ENCODE data around the gene CACHD1. TPM values are rescaled to one million over a fixed set of nuclear protein-coding genes. Genes with fewer than 3 reads are reported as not detected.

Gene CACHD1
- total RNA-seq, 1 experiment from 2014 or later: 8.4 TPM

- no peaks in the 10 kb centered on the region for H4K20me1 ChIP-seq (ENCODE audit: insufficient read depth)
- H3K79me2 ChIP-seq (ENCODE audit: insufficient read depth, low read length): no peaks in the 10 kb centered on the region
- POLR2A ChIA-PET: no interaction called here
- no peak overlapping the region for H3K9ac ChIP-seq (ENCODE audit: low read length)
- no peaks in the 10 kb centered on the region for H3K9me2 ChIP-seq (ENCODE audit: insufficient read depth)
- H2AFZ ChIP-seq (ENCODE audit: low read depth, low read length, poor library complexity, severe bottlenecking): no peak overlapping the region
- no peak for TF ChIP-seq POLR2A (IDR thresholded peaks at IDR 0.05; ENCODE audit: borderline replicate concordance, extremely low read depth, insufficient read depth, insufficient read length)
- TF ChIP-seq EGR1 (IDR thresholded peaks at IDR 0.05; ENCODE audit: low read depth): no peak
- TF ChIP-seq CBX3 (IDR thresholded peaks at IDR 0.05; ENCODE audit: low read depth): no peak
- TF ChIP-seq JUND (IDR thresholded peaks at IDR 0.05): no peak
- no peak for TF ChIP-seq CTCF (IDR thresholded peaks at IDR 0.05 in 2 of 3, conservative IDR thresholded peaks at IDR 0.05 in 1 of 3; ENCODE audit: borderline replicate concordance in 1 of 3, insufficient read depth in 1 of 3, low read depth in 2 of 3, low read length in 2 of 3)
- no peak for TF ChIP-seq FOSL1 (IDR thresholded peaks at IDR 0.05; ENCODE audit: low read depth)
- no peak for TF ChIP-seq SIN3A (IDR thresholded peaks at IDR 0.05; ENCODE audit: low read depth)
- no peak for TF ChIP-seq EZH2 (IDR thresholded peaks at IDR 0.05)
- no peak for TF ChIP-seq MAX (IDR thresholded peaks at IDR 0.05)
- no peak for TF ChIP-seq EZH2phosphoT487 (IDR thresholded peaks at IDR 0.05; ENCODE audit: borderline replicate concordance)
- no peak for TF ChIP-seq REST (IDR thresholded peaks at IDR 0.05; ENCODE audit: low read depth)
- BruUV-seq (replicated peaks): no TSS peak
- H3K4me3 ChIP-seq (replicated peaks in 1 of 2; ENCODE audit: low read depth in 1 of 2, low read length in 2 of 2): no peak overlapping the region
- no peak for DNase-seq (ENCODE audit: low read depth, low spot score)
- no peak overlapping the region for H3K27ac ChIP-seq (ENCODE audit: low read depth, low read length)
- H3K4me1 ChIP-seq (ENCODE audit: control insufficient read depth in 1 of 2, insufficient read depth in 2 of 2, low read length in 2 of 2): no peaks in the 10 kb centered on the region
- intact Hi-C loops (cut with micrococcal nuclease): no loop called here
- ATAC-seq: no peak
- RAD21 ChIA-PET (ENCODE audit: low non-redundant PET in 1 of 2, low total read pairs in 2 of 2, uncharacterized antibody in 2 of 2, unreplicated experiment in 2 of 2): no interaction called here
- CTCF ChIA-PET: no interaction called here
- H3K4me2 ChIP-seq (ENCODE audit: low read length): no peak overlapping the region
- H3K36me3 ChIP-seq (ENCODE audit: control insufficient read depth in 1 of 2, insufficient read depth in 2 of 2, low read length in 2 of 2): no peaks in the 10 kb centered on the region
- no peaks in the 10 kb centered on the region for H3K9me3 ChIP-seq (ENCODE audit: control insufficient read depth in 1 of 2, insufficient read depth in 1 of 2, low read depth in 1 of 2, low read length in 2 of 2)
- H3K27me3 ChIP-seq (ENCODE audit: insufficient read depth, low read length): no peaks in the 10 kb centered on the region
Measured at GRCh38 chr1:64550510-64550909, 80.6 kb downstream of the CACHD1 start.

Measured in HCT116 (cell line).